HG03175 (cell line): ENCODE measurements around the gene ELOF1.
"Not testable (repeated sequence)": the region's sequence is repeated elsewhere in the genome, so short reads cannot be mapped to it uniquely, and the experiment has no call there.

Source experiments
- ATAC-seq: cut with Tn5 transposase; IDR thresholded peaks from one replicate; pipeline ENCODE4 v1.9.1; 2021; ENCODE audit warnings: mild to moderate bottlenecking, moderate library complexity; ENCODE audit not compliant: unreplicated experiment

The ELOF1 gene

DNA sequence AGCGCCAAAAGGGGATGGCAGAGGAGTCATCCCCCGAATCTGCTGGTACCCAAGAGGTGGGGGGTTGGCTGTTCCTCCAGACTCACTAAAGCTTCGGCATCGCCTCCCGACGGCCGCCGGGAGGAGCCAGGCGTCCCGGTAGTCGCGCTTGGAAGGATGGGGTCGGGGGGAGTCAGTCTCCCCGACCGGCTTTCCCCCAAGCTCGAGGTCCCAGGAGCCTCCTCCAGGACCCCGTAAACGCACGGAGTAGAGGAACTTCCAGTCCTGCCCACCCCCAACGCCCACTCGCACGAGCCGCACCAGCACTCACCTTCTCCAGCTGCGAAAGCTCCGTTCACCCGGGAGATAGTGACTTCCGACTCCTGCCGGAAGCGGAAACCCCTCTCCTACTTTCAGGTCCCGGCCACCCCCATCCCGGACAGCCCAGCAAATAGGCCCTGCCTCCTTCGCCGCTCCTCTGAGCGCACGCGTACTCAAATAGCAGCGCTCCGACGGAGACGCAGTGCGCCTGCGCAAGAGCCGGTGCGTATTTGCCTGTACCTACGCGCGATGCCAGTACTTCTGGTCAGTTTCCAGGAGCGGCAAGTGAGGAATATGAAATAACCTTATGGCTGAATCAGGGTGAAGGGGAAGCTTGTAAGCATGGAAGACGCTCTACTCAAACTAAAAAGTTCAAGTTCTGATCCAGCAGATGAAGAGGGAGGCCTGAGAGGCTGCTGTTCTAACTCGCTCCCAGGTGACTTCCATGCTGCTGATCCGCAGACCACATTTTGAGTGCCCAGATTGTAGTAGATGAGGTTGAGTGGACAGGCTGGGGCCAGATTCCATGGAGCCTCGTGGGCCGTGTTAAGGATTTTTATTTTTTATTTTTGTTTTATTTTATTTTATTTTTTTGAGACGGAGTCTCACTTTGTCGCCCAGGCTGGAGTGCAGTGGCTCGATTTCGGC is at the start of gene ELOF1:
ELOF1 (minus strand) TSS at position 350 of the 948 bp plus-strand sequence. CDS start 4,883 bp downstream, outside the sequence.
- ATAC-seq, result peak; percentile 75

DNA sequence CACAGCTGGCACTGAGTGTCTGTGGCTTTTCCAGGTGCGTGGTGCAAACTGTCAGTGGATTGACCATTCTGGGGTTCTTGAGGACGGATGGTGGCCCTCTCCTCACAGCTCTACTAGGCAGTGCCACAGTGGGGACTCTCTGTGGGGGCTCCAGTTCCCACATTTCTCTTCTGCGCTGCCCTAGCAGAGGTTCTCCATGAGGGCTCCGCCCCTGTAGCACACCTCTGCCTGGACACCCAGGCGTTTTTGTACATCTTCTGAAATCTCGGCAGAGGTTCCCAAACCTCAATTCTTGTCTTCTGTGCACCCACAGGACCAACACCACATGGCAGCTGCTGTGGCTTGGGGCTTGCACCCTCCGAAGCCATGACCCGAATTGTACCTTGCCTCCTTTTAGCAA is 47.5 kb upstream of the ELOF1 start:
- ATAC-seq, result no peak

DNA sequence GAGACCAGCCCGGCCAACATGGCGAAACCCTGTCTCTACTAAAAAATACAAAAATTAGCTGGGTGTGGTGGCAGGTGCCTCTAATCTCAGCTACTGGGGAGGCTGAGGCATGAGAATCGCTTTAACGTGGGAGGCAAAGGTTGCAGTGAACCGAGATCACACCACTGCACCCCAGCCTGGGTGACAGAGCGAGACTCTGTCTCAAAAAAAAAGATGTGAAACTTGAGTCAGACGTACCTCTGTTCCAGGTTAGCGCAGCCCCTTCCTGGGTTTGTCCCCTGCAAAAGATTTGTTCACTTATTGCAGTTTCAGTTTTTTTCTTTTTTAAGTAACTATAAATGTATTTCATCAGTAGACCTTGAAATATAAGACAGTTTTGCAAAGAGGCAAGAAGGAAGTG is 40.7 kb upstream of the ELOF1 start:
- ATAC-seq, result not testable (repeated sequence)

DNA sequence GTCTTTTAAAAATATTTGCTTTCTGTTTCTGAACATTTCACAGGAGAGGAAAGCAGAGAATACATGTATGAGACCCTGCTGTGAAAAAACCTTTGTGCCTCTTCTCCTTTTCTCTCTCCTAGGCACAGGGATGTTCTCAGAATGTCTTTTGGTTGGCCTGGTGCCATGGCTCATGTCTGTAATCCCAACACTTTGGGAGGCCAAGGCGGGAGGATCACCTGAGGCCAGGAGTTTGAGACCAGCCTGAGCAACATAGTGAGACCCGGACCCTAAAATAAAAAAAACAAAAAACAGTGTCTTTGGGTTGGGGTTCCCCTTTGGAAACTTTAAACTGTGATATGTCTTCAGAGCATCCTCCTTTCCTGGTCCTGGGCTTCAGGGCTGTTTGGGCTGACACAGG is 39.7 kb upstream of the ELOF1 start:
- no peak for ATAC-seq

DNA sequence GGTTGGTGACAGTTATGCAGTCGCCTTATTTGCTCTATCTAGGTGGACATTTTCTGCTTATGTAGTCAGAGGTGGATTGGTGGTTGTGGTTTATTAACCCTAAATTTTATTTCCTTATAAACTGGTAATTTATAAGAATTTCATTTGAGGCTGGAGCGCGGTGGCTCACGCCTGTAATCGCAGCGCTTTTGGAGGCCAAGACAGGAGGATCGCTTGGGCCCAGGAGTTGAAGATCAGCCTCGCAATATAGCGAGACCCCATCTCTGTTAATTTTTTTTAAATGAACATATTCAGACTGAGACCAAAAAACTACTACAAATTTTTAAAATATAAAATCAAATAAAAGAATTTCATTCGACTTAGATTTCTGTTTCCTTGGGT is 39.1 kb upstream of the ELOF1 start:
- ATAC-seq, result no peak

DNA sequence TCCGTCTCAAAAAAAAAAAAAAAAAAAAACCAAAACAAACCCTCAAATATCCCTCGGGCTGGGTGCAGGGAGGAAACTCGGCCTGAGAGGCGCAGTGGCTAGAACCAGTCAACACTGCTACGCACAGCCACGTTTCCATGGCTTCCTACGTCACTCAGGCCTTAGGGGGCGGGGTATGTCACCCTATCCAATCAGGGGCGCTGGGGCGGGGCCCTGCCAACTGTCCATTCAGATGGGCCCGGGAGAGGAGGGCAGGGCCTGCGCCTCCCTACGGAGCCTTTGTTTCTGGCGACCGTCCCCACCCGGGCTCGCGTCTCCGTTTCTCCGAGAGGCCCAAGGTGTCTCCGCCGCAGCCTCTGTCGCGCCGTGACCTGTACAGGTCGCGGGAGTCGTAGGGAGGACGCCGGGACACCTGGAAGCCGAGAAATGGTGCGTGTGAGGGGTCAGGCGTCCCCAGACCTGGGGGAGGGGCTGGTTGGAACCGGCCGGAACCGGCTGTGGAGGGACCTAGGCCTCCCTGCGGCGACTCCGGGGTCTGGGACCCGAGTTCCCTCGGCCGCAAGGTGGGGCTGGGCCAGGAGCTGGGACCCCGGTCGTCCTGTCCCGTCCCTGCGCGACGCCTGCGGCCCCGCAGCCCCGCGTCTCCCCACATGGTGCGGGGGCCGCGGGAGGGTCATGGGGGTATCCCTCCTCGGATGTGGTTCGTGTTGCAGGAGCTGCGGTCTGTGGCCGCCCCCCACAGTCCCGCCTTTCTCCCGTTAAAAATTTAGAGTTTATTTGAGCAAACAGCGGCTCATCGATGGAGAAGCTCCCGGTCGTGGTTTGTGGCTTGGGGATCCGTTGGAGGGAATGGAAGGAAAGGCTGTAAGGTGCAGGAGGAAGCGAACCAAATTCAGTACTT is 38.4 kb upstream of the ELOF1 start, which contains the start of gene ZNF627:
ZNF627 (plus strand) TSS at position 282 of the 901 bp plus-strand sequence; CDS start at position 427, 145 bp downstream.
- ATAC-seq, result peak; percentile 98

DNA sequence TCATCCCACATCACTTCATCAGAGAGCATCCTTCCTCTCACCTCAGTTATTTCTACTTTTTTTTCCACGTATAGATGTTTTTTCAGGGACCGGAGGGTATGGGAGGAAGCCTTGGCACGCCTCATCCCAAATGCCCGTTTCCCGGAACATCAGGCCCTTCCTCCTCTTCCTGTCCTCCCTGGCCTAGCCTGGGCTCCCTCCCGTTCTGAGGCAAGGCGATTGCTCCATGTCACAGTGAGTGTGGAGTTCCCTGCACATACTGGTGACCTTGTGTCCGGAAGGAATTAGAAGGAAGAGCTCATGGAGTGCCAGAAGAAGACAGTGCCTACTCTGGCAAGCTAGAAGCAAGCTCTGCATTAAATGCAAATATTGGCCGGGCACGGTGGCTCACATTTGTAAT is 37.1 kb upstream of the ELOF1 start:
- ATAC-seq, result no peak

DNA sequence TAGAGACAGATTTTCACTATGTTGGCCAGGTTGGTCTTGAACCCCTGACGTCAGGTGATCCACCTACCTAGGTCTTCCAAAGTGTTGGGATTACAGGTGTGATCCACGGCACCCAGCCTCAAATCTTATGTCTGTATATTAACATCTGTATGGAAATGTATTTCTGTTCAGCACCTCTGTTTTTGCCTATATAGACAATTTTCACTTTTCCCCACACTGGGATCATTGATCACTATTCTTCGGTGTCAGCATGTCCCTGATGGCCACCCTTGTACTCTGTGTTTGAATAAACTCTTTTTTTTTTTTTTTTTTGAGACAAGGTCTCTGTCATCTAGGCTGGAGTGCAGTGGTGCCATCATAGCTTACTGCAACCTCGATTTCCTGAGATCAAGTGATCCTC is 35.1 kb upstream of the ELOF1 start:
- ATAC-seq, result no peak

DNA sequence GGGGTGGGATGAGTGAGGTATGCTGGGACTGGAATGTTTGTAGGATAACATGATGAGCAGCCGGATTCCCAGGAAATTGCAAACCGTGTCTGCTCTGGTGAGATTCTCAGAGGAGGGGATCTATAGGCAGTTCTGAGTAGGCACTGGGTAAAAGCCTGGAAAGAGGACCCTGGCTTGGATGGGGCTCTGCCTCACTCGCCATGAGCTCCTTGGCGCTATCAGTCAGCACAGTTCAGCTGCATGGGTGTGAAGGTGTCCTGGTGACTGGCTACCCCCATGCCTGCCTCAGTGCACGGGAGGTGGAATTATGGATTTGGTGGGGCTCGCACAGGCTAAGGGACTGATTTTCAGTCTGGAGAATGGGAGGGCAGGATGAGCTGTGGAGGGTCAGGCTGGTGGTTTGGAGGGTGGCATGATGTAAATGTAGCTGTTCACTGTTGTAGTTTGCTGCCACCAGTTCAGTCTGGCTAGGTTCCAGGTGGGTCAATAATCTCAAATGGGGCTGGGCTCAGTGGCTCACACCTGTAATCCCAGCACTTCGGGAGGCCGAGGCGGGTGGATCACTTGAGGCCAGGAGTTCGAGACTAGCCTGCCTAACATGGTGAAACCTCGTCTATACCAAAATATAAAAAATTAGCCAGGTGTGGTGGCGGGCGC is 29.1 kb upstream of the ELOF1 start:
- no peak for ATAC-seq

DNA sequence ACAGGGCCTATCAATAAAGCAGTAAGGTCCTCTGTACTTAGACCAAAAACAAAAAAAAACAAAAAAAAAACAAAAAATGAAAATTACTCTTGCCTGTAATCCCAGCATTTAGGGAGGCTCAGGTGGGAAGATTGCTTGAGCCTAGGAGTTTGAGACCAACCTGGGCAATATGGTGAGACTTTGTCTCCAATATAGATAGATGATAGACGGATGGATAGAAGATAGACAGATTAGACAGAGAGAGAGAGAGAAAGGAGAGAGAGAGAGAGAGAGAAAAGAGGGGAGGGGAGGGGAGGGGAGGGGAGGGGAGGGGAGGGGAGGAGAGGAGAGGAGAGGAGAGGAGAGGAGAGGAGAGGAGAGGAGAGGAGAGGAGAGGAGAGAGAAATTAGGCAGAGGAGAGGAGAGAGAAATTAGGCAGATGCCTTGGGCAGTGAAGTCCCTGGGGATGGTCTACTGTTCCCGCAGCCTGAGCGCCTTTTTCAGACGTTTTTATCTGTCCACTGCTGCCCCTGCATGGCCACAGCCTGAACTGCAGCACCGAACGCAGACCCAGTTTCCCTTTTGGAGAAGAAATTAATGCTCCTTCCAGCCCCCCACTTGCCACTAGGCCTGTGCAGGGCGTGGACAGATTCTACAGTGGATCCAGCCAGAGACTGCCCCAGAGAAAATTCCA is 28.4 kb upstream of the ELOF1 start:
- no peak for ATAC-seq

DNA sequence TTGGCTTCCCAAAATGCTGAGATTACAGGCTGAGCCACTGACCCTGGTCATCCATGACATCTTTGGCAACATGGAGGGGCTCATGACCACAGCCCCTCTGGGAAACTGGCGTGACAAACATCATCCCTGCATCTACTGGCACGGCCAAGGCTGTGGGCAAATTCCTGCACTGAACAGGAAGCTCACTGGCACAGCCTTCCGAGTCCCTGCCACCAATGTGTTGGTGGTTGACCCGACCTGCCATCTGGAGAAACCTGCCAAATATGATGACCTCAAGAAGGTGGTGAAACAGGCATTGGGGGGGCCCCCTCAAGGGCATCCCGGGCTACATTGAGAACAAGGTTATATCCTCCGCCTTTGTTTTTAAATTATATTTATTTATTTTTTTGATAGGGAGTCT is 27.3 kb upstream of the ELOF1 start:
- ATAC-seq, result no peak

DNA sequence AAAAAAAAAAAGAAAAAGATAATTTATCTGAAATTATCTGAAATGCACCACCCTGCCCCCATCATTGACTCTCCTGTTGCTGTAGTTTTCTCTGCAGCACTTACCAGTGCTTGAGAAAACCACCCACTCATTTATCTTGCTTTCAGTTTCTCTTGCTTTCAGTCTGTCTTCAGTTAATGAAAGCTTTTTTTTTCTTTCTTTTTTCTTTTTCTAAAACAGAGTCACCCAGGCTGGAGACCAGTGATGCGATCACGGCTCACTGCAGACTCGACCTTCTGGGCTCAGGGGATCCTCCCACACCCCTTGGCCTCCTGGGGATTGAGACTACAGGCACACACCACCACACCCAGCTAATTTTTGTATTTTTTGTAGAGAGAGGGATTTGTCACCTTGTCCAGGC is 22.7 kb upstream of the ELOF1 start:
- peak; percentile 68 for ATAC-seq

DNA sequence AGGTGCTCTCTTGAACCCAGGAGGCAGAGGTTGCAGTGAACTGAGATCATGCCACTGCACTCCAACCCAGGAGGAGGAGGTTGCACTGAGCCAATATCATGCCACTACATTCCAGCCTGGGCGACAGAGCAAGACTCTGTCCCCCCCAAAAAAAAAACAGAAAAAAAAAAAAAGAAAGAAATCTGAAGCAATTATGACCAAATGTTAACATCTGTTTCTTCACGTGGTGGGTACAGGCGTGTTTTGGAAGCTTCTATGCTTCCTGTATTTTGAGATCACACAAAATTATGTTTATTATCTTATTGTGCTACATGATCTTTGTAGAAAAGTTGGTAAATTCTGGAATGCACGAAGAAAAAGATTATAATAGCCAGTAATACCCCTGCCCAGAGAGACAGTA is 21.1 kb upstream of the ELOF1 start:
- no peak for ATAC-seq

DNA sequence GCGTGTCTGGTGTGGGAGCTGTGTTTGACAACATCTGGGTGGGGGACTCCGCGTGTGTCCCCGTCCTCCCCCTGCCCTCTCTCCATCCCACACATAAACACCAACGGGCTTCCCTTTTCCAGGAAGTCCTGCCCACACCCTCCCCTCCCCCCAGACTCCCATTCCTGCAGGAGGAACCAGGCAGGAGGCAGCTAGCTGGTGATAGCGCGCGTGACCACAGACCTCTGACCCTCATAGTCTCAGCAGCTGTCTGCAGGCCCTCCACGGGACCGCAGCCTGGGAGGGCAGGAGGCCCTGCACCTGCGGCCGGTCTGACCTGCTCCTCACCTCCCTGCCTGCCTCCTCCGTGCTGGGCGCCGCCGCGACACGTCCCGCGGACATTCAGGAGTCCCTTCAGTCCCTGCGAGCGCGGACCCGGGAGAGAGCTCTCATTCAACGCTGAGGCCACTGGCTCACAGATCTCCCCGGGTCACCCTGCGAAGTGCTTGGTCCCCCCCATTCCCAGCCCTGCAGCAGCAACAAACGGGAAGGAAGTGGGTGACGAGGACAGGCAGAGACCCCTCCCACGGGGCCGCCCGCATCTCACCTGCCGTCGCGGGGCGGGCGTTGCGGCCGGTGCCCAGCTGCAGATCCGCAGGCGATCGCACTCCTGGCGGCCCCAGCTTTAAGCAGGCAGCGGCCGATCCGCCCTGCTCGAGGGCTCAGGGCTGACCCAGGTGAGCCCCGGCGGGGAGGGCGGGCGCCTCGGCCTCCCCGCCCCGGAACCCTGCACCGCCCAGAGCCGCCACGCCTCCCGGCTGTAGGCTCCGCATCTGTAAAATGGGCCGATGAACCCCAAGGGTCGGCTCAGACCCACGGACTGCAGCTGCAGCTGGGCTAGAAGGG is 19.5 kb upstream of the ELOF1 start:
- ATAC-seq, result no peak

DNA sequence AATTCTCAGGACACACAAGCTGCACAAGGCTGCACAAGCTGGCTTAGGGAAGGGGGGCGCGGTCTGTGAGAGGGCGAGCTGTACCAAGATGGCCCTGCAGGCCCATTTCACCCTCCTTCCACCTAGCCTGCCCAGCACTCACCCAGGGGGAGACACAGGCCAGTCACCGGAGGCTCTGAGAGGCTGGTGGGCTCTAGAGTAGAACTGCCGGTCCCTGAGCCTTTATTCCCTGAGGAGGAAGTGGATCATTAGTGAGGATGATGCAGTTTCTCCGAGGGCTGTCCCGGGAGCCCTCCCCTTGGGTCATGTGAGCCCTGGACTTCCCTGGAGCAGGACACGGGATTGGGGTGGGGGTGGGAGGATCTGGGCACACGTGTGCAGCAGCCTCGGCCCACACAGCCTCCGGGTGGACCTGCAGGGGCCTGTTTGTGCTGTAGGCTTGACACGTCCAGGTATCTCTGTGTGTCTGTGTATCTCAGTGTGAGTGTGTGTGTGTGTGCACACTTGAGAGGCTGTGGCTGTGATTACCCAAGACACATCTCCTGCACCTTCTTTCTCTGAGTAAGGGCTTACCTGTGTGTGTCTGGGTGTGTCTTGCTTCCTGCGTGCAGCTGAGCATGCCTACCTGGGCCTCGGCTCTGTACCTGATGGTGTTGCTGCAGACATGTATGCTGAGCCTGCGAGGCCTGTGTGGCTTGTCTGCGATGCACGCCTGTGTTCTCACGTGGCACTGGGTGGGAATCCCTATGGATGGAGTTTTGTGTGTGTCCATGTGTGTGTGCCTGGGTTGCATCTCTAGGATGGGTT is 18.6 kb upstream of the ELOF1 start, which contains the start of gene ACP5:
ACP5 (minus strand) TSS at position 195 of the 807 bp plus-strand sequence. CDS start 328 bp downstream, outside the sequence.
- ATAC-seq, result no peak

DNA sequence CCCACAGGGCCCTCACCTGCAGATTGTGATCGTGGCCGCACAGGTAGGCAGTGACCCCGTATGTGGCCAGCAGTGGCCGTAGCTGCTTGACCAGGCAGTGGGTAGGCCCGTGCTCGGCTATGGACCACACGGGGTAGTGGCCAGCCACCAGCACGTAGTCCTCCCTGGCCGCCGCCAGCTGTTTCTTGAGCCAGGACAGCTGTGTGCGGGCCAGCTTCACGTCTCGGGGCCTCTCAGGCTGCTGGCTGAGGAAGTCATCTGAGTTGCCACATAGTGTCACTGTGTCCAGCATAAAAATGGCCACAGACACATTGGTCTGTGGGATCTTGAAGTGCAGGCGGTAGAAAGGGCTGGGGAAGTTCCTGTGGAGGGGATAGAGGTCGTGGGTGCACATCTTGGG is 17.2 kb upstream of the ELOF1 start:
- ATAC-seq, result no peak

DNA sequence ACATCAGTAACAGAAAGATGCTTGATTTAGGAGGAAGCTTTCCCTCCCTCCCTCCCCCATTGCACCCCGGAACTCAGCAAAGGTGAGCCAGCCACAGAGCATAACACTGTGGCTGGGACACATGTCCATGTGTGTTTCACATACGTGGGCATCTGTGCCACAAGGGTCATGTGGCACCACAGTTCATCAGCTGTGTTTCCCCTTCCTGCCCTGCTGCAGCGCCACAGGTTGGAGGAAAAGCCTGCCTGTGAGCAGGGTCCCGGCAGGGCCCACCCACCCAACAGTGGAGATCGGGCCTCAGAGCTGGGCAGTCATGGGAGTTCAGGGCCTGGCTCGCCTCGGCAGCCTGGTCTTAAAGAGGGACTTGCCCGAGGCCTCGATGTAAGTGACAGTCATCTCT is 15.7 kb upstream of the ELOF1 start:
- no peak for ATAC-seq

DNA sequence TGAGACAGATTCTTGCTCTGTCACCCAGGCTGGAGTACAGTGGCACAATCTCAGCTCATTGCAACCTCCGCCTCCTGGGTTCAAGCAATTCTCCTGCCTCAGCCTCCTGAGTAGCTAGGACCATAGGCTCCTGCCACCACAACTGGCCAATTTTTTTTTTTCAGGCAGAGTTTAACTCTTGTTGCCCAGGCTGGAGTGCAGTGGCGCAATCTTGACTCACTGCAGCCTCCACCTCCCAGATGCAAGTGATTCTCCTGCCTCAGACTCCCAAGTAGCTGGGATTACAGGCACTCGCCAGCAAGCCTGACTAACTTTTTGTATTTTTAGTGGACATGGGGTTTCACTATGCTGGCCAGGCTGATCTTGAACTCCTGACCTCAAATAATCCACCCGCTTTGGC is 14.7 kb upstream of the ELOF1 start:
- ATAC-seq, result not testable (repeated sequence)

DNA sequence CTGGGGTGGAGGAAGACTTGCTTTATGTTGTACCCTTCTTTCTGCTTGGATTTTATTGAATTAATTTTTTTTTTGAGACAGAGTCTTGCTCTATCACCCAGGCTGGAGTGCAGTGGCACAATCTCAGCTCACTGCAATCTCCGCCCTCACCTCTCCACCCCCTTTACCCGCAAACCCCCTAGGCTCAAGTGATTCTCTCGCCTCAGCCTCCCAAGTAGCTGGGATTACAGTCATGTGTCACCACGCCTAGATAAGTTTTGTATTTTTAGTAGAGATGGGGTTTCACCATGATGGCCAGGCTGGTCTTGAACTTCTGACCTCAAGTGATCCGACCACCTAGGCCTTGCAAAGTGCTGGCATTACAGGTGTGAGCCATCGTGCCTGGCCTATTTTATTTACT is 14.3 kb upstream of the ELOF1 start:
- not testable (repeated sequence) for ATAC-seq
